Activated T-helper 17 cell treated with anti-CD3 and anti-CD28 coated beads, Interleukin-2, amount 50 U/mL, for 72 hours (primary cell): ENCODE measurements around the gene ZBED6. TPM values are rescaled to one million over a fixed set of nuclear protein-coding genes. Genes with fewer than 3 reads are reported as not detected.
A peak's percentile ranks its signal among the peaks of the same experiment; 100 is the strongest.
"Not testable (repeated sequence)": the region's sequence is repeated elsewhere in the genome, so short reads cannot be mapped to it uniquely, and the experiment has no call there.

Source experiments
- ATAC-seq: fragments of 150-1000 bp; cut with Tn5 transposase; replicated peaks from 2 replicates; pipeline ENCODE4 v1.10.0; 2021; ENCODE audit warnings: mild to moderate bottlenecking, moderate library complexity
- H3K27ac Mint-ChIP-seq: one replicate; pipeline ENCODE4 v1.8.0; 2022; ENCODE audit warnings: mixed read lengths
- H3K27me3 Mint-ChIP-seq: one replicate; pipeline ENCODE4 v1.8.0; 2022; ENCODE audit warnings: mixed read lengths
- H3K36me3 Mint-ChIP-seq: one replicate; pipeline ENCODE4 v1.8.0; 2022; ENCODE audit warnings: low read depth, mild to moderate bottlenecking, mixed read lengths
- H3K4me1 Mint-ChIP-seq: one replicate; pipeline ENCODE4 v1.8.0; 2022; ENCODE audit warnings: mixed read lengths
- H3K4me3 Mint-ChIP-seq: one replicate; pipeline ENCODE4 v1.8.0; 2022; ENCODE audit warnings: mild to moderate bottlenecking, mixed read lengths
- H3K9me3 Mint-ChIP-seq: one replicate; pipeline ENCODE4 v1.8.0; 2022; ENCODE audit warnings: mixed read lengths
- total RNA-seq, 2 donors: library from RNA; stranded (reverse); gene quantifications; one replicate each; pipeline ENCODE4 v1.2.3, GENCODE V29; 2022

ZBED6 gene
- total RNA-seq, 2 donors from 2014 or later: 21.8 to 39.5 TPM

- Mint-ChIP-seq H3K4me3 (peak overlapping the region; percentile 93), H3K9me3 (peaks cover 4% of the 10 kb centered on the region), H3K27me3 (no peaks in the 10 kb centered on the region), H3K4me1 (peaks cover 44% of the 10 kb centered on the region), H3K36me3 (peaks cover 78% of the 10 kb centered on the region), H3K27ac (peak overlapping the region; percentile 50)
- no peak for ATAC-seq
Measured at GRCh38 chr1:203797948-203798655, 2.7 kb downstream of the ZBED6 start.

DNA sequence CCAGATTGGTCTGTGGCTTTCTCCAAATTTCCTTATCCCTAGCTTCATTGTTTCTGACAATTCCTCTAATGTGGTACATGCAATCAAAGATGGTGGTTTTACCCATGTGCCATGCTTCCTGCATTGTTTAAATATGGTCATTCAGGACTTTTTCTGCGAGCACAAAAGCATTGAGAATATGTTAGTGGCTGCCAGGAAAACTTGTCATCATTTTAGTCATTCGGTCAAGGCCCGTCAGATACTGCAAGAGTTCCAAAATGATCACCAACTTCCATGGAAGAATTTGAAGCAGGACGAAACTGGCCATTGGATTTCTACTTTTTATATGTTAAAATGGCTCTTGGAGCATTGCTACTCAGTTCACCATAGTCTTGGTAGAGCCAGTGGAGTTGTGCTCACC, 3.7 kb downstream of the ZBED6 start:
- H3K27ac Mint-ChIP-seq: no peak overlapping the region
- H3K4me3 Mint-ChIP-seq: peak overlapping the region; percentile 17
- no peaks in the 10 kb centered on the region for H3K27me3 Mint-ChIP-seq
- no peak for ATAC-seq
- H3K36me3 Mint-ChIP-seq: peaks cover 89% of the 10 kb centered on the region
- peaks cover 44% of the 10 kb centered on the region for H3K4me1 Mint-ChIP-seq
- H3K9me3 Mint-ChIP-seq: peaks cover 4% of the 10 kb centered on the region

GRCh38 chr1:203799971-203800370, 4.5 kb downstream of the ZBED6 start:
- Mint-ChIP-seq H3K36me3 (peaks cover 97% of the 10 kb centered on the region), H3K4me1 (peaks cover 41% of the 10 kb centered on the region), H3K4me3 (peak overlapping the region; percentile 17), H3K27ac (peak overlapping the region; percentile 3), H3K9me3 (peaks cover 4% of the 10 kb centered on the region), H3K27me3 (no peaks in the 10 kb centered on the region)
- no peak for ATAC-seq

DNA sequence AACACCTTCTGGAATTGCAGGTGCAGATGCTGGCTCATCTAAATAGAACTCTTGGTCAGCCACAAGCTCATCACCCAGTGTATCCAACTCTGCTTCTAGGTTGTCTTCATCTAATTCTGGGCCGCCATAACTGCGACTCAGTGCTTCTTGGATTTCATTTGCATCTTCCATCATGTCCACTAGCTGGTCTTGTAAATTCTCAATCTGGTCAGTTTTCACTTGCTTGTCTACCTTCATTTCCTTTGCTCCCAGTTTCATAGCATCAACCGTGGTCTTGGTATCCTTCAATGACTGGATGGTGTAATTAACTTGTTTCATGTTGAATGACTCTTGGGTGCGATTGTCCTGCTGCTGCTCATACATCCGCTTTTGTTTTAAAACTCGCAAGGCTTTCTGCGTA, 10.3 kb downstream of the ZBED6 start:
- no peaks in the 10 kb centered on the region for H3K9me3 Mint-ChIP-seq
- peaks cover 16% of the 10 kb centered on the region for H3K4me1 Mint-ChIP-seq
- H3K27ac Mint-ChIP-seq: no peak overlapping the region
- H3K36me3 Mint-ChIP-seq: peaks cover 99% of the 10 kb centered on the region
- no peak for ATAC-seq
- H3K27me3 Mint-ChIP-seq: no peaks in the 10 kb centered on the region
- H3K4me3 Mint-ChIP-seq: no peak overlapping the region

DNA sequence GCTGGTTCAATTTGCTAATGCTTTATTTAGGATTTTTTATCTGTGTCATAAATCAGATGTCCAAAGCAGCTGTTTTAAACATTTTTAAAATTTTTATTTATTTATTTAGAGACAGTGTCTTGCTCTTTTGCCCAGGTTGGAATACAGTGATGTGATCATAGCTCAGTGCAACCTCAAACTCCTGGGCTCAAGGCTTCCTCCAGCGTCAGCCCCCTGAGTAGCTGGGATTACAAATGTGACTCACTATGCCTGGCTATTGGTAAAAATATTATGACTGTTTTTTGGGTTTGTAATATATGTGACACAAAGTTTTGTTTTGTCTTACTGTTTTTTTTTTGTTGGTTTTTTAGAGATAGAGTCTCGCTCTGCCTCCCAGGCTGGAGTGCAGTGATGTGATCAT, 11.8 kb downstream of the ZBED6 start:
- no peak overlapping the region for H3K4me3 Mint-ChIP-seq
- peaks cover 99% of the 10 kb centered on the region for H3K36me3 Mint-ChIP-seq
- peaks cover 14% of the 10 kb centered on the region for H3K4me1 Mint-ChIP-seq
- no peaks in the 10 kb centered on the region for H3K9me3 Mint-ChIP-seq
- no peaks in the 10 kb centered on the region for H3K27me3 Mint-ChIP-seq
- no peak for ATAC-seq
- no peak overlapping the region for H3K27ac Mint-ChIP-seq

DNA sequence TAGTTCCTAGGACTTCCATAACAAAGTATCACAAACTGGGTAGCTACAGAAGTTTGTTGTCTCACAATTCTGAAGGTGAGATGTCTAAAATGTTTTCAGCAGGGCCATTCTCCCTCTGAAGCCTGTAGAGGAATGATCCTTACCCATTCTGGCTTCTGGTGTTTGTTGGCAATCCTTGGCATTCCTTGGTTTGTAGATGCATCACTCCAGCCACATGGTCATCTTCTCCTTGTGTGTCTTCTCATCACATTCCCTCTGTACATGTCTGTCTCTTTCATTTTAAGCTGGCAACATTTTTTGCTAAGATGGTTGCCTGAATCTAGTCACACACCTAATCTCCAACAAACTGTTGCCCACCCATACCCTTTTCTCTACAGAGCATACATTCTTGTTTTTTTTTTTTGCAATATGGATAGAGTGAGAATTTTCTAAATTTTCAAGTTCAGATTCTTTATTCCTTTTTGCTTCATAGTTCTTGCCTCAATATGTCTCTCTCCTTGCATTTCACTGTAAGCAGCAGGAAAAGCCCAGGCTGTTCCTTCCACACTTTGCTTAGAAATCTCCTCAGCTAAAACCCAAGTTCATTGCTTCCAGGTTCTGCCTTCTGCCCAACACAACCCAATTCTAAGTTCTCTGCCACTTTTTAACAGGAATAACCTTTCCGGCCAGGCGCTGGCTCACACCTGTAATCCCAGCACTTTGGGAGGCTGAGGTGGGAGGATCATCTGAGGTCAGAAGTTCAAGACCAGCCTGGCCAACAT, 18.3 kb downstream of the ZBED6 start:
- H3K27ac Mint-ChIP-seq: peak overlapping the region; percentile 27
- ATAC-seq: no peak
- no peaks in the 10 kb centered on the region for H3K9me3 Mint-ChIP-seq
- H3K36me3 Mint-ChIP-seq: peaks cover 98% of the 10 kb centered on the region
- no peaks in the 10 kb centered on the region for H3K27me3 Mint-ChIP-seq
- no peak overlapping the region for H3K4me3 Mint-ChIP-seq
- peaks cover 19% of the 10 kb centered on the region for H3K4me1 Mint-ChIP-seq

DNA sequence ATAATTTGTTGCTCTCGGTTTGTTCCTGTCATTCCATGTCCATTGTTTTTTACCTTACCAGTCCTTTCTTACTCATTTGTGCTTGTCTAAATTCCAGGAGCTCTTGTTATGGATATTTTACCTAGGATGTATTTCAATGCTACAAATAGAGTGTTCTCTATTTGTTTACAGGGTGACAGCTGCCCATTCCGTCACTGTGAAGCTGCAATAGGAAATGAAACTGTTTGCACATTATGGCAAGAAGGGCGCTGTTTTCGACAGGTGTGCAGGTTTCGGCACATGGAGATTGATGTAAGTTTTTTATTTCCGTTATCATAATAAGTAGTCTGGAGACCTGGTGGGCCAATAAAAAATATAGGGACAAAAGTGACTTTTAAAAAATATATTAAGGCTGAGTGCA, 23.0 kb downstream of the ZBED6 start:
- Mint-ChIP-seq H3K4me1 (peaks cover 35% of the 10 kb centered on the region), H3K36me3 (peaks cover 99% of the 10 kb centered on the region), H3K4me3 (no peak overlapping the region), H3K27ac (no peak overlapping the region), H3K9me3 (no peaks in the 10 kb centered on the region), H3K27me3 (no peaks in the 10 kb centered on the region)
- no peak for ATAC-seq

DNA sequence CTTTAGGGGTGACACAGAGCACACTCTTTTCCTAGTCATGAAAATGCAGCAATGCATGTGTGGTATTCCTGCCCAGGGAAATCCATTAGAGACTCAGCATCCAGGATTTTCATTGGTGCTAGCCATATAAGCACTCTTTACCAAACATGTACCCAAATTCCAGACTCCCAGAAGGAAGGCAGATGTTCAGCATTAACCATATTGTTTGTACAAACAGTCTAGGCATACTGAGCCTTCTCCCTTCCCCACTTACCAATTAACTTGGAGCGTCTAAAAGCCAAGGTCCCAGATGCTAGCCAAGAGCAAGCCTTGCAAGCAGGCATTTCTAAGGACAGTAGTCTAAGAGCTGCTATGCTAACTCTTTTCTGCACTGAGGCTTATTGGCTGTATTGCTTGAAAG, 27.9 kb downstream of the ZBED6 start:
- H3K36me3 Mint-ChIP-seq: peaks cover 99% of the 10 kb centered on the region

GRCh38 chr1:203826175-203826574, 30.8 kb downstream of the ZBED6 start:
- no peak overlapping the region for H3K4me3 Mint-ChIP-seq
- H3K27me3 Mint-ChIP-seq: no peaks in the 10 kb centered on the region
- ATAC-seq: no peak
- peaks cover 26% of the 10 kb centered on the region for H3K4me1 Mint-ChIP-seq
- H3K9me3 Mint-ChIP-seq: no peaks in the 10 kb centered on the region
- H3K36me3 Mint-ChIP-seq: peaks cover 99% of the 10 kb centered on the region
- H3K27ac Mint-ChIP-seq: no peak overlapping the region

More for the DNA sequence above, 27.9 kb downstream of the ZBED6 start:
- peak overlapping the region; percentile 25 for H3K27ac Mint-ChIP-seq
- peaks cover 34% of the 10 kb centered on the region for H3K4me1 Mint-ChIP-seq
- ATAC-seq: no peak
- no peaks in the 10 kb centered on the region for H3K27me3 Mint-ChIP-seq
- H3K9me3 Mint-ChIP-seq: no peaks in the 10 kb centered on the region
- no peak overlapping the region for H3K4me3 Mint-ChIP-seq

GRCh38 chr1:203828002-203828401, 32.6 kb downstream of the ZBED6 start:
- H3K4me3 Mint-ChIP-seq: no peak overlapping the region
- ATAC-seq: no peak
- H3K9me3 Mint-ChIP-seq: no peaks in the 10 kb centered on the region
- H3K4me1 Mint-ChIP-seq: peaks cover 14% of the 10 kb centered on the region
- H3K27ac Mint-ChIP-seq: no peak overlapping the region
- H3K36me3 Mint-ChIP-seq: peaks cover 99% of the 10 kb centered on the region
- H3K27me3 Mint-ChIP-seq: no peaks in the 10 kb centered on the region

GRCh38 chr1:203828503-203828902, 33.1 kb downstream of the ZBED6 start:
- H3K27me3 Mint-ChIP-seq: no peaks in the 10 kb centered on the region
- no peak overlapping the region for H3K27ac Mint-ChIP-seq
- H3K9me3 Mint-ChIP-seq: no peaks in the 10 kb centered on the region
- H3K4me1 Mint-ChIP-seq: peaks cover 9% of the 10 kb centered on the region
- no peak overlapping the region for H3K4me3 Mint-ChIP-seq
- peaks cover 99% of the 10 kb centered on the region for H3K36me3 Mint-ChIP-seq
- ATAC-seq: no peak

- H3K4me3 Mint-ChIP-seq, H3K4me1 Mint-ChIP-seq, H3K9me3 Mint-ChIP-seq, H3K27me3 Mint-ChIP-seq, H3K27ac Mint-ChIP-seq, ATAC-seq: not testable (repeated sequence)
- H3K36me3 Mint-ChIP-seq: peaks cover 99% of the 10 kb centered on the region
Measured at GRCh38 chr1:203829247-203829646, 33.8 kb downstream of the ZBED6 start.

- H3K4me3 Mint-ChIP-seq: no peak overlapping the region
- no peaks in the 10 kb centered on the region for H3K9me3 Mint-ChIP-seq
- no peak for ATAC-seq
- no peak overlapping the region for H3K27ac Mint-ChIP-seq
- H3K4me1 Mint-ChIP-seq: no peaks in the 10 kb centered on the region
- peaks cover 100% of the 10 kb centered on the region for H3K36me3 Mint-ChIP-seq
- H3K27me3 Mint-ChIP-seq: no peaks in the 10 kb centered on the region
Measured at GRCh38 chr1:203835476-203835875, 40.1 kb downstream of the ZBED6 start.

GRCh38 chr1:203839081-203839480, 43.7 kb downstream of the ZBED6 start:
- Mint-ChIP-seq H3K4me1 (no peaks in the 10 kb centered on the region), H3K9me3 (no peaks in the 10 kb centered on the region), H3K27me3 (no peaks in the 10 kb centered on the region), H3K36me3 (peaks cover 96% of the 10 kb centered on the region), H3K4me3 (no peak overlapping the region), H3K27ac (no peak overlapping the region)
- no peak for ATAC-seq

GRCh38 chr1:203840208-203840808, 44.9 kb downstream of the ZBED6 start:
- H3K27ac Mint-ChIP-seq: no peak overlapping the region
- no peaks in the 10 kb centered on the region for H3K9me3 Mint-ChIP-seq
- H3K27me3 Mint-ChIP-seq: no peaks in the 10 kb centered on the region
- H3K36me3 Mint-ChIP-seq: peaks cover 95% of the 10 kb centered on the region
- H3K4me3 Mint-ChIP-seq: no peak overlapping the region
- ATAC-seq: no peak
- H3K4me1 Mint-ChIP-seq: no peaks in the 10 kb centered on the region
